Mesenchymal stem cell (in vitro differentiated cells and primary cell): Measurements from ENCODE around the gene LYPLA2.

Experiments used
- DNase-seq: peaks from one replicate; pipeline ENCODE4 v3.0.0-alpha.2; 2013
- H2AFZ ChIP-seq: one replicate; pipeline ENCODE4 v1.6.1; 2013; ENCODE audit warnings: low read depth, mild to moderate bottlenecking, control low read depth, inconsistent platforms, low read length, moderate library complexity
- H2AK5ac ChIP-seq: 2 replicates; pipeline ENCODE4 v1.6.1; 2013; ENCODE audit warnings: low read length, moderate library complexity, mild to moderate bottlenecking, inconsistent platforms; ENCODE audit not compliant: severe bottlenecking
- H2BK120ac ChIP-seq: one replicate; pipeline ENCODE4 v1.6.1; 2013; ENCODE audit warnings: low read depth, mild to moderate bottlenecking, inconsistent platforms, low read length, moderate library complexity
- H2BK12ac ChIP-seq, 2 experiments: one replicate each; pipeline ENCODE4 v1.6.1; 2013; ENCODE audit warnings: inconsistent platforms in 2 of 2, low read length in 2 of 2, mild to moderate bottlenecking in 2 of 2, moderate library complexity in 2 of 2, control low read depth in 1 of 2
- H2BK15ac ChIP-seq: one replicate; pipeline ENCODE4 v1.6.1; 2013; ENCODE audit warnings: mild to moderate bottlenecking, low read depth, inconsistent platforms; ENCODE audit not compliant: poor library complexity, severe bottlenecking
- H2BK5ac ChIP-seq: 2 replicates; pipeline ENCODE4 v1.6.1; 2013; ENCODE audit warnings: low read depth, mild to moderate bottlenecking, low read length, control low read depth, inconsistent platforms; ENCODE audit not compliant: poor library complexity, severe bottlenecking
- H3K14ac ChIP-seq, 2 experiments: one replicate each; pipeline ENCODE4 v1.6.1; 2013; ENCODE audit warnings: inconsistent platforms in 2 of 2, low read length in 2 of 2, control low read depth in 1 of 2, mild to moderate bottlenecking in 1 of 2, moderate library complexity in 1 of 2
- H3K18ac ChIP-seq, 2 experiments: one replicate each; pipeline ENCODE4 v1.6.1; 2013; ENCODE audit warnings: inconsistent platforms in 2 of 2, low read length in 2 of 2, control low read depth in 1 of 2, low read depth in 1 of 2, mild to moderate bottlenecking in 1 of 2
- H3K23ac ChIP-seq, 2 experiments: one replicate each; pipeline ENCODE4 v1.6.1; 2013; ENCODE audit warnings: inconsistent platforms in 2 of 2, low read length in 2 of 2, mild to moderate bottlenecking in 2 of 2, moderate library complexity in 2 of 2, control low read depth in 1 of 2
- H3K27ac ChIP-seq: 2 replicates; pipeline ENCODE4 v1.5.1; 2013; ENCODE audit warnings: mild to moderate bottlenecking, moderate library complexity, low read length, control low read depth, inconsistent platforms; ENCODE audit not compliant: poor library complexity, severe bottlenecking
- H3K27me3 ChIP-seq, 2 experiments: 2 replicates each; pipeline versions ENCODE4 v1.6.1 to v1.7.0; 2013; ENCODE audit warnings: low read length in 2 of 2, mild to moderate bottlenecking in 2 of 2, moderate library complexity in 2 of 2, control low read depth in 1 of 2, inconsistent platforms in 1 of 2; ENCODE audit not compliant: control insufficient read depth in 1 of 2, insufficient read depth in 1 of 2
- H3K36me3 ChIP-seq, 2 experiments: 2 replicates each; pipeline versions ENCODE4 v1.6.1 to v1.7.0; 2013; ENCODE audit warnings: low read length in 2 of 2, control low read depth in 1 of 2, inconsistent platforms in 1 of 2, low read depth in 1 of 2, mild to moderate bottlenecking in 1 of 2; ENCODE audit not compliant: insufficient read depth in 2 of 2, control insufficient read depth in 1 of 2
- H3K4ac ChIP-seq, 2 experiments: one replicate each; pipeline ENCODE4 v1.6.1; 2013; ENCODE audit warnings: inconsistent platforms in 2 of 2, low read length in 2 of 2, mild to moderate bottlenecking in 2 of 2, moderate library complexity in 2 of 2, control low read depth in 1 of 2, low read depth in 1 of 2
- H3K4me1 ChIP-seq: 2 replicates; pipeline ENCODE4 v1.6.1; 2013; ENCODE audit warnings: low read depth, low read length, control low read depth; ENCODE audit not compliant: control insufficient read depth, insufficient read depth
- H3K4me2 ChIP-seq: 2 replicates; pipeline ENCODE4 v1.6.1; 2013; ENCODE audit warnings: low read length, mild to moderate bottlenecking, inconsistent platforms; ENCODE audit not compliant: poor library complexity, severe bottlenecking
- H3K4me3 ChIP-seq, 2 experiments: 2 replicates each; pipeline versions ENCODE4 v1.5.1 to v1.7.0; 2013; ENCODE audit warnings: low read length in 2 of 2, mild to moderate bottlenecking in 2 of 2, control low read depth in 1 of 2, low read depth in 1 of 2; ENCODE audit not compliant: insufficient read depth in 1 of 2
- H3K79me1 ChIP-seq: replicated peaks from 2 replicates; pipeline ENCODE4 v1.6.1; 2013; ENCODE audit warnings: mild to moderate bottlenecking, control low read depth, low read length, inconsistent platforms; ENCODE audit not compliant: poor library complexity, severe bottlenecking
- H3K9ac ChIP-seq: 2 replicates; pipeline ENCODE4 v1.7.0; 2013; ENCODE audit warnings: mild to moderate bottlenecking, low read length, moderate library complexity
- H3K9me3 ChIP-seq: 2 replicates; pipeline ENCODE4 v1.7.0; 2013; ENCODE audit warnings: mild to moderate bottlenecking, low read length; ENCODE audit not compliant: control insufficient read depth
- H4K8ac ChIP-seq: one replicate; pipeline ENCODE4 v1.6.1; 2013; ENCODE audit warnings: inconsistent platforms, mild to moderate bottlenecking, low read length, moderate library complexity
- H4K91ac ChIP-seq: one replicate; pipeline ENCODE4 v1.6.1; 2013; ENCODE audit warnings: mild to moderate bottlenecking, low read length, inconsistent platforms
- WGBS: methylation state at CpG from one replicate; pipeline ENCODE4 v1.1.7; 2013; ENCODE audit warnings: mixed read lengths; 5-methylcytosine and 5-hydroxymethylcytosine counted together

LYPLA2 gene

DNA sequence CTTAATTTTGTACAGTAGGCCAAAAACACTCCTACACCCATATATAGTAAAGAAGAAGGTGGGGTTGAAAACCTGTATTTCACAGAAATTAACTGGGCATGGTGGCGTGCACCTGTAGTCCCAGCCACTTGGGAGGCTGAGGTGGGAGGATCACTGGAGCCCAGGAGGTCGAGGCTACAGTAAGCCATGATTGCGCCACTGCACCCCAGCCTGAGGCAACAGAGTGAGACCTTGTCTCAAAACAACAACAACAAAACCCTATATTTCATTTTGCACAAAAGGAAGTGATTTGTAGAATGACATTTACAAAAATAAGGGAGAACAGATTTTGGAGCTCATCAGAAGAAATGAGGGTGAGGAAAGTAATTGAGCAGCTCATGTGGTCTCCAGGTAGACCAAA is 2.2 kb upstream of the LYPLA2 start:
- H2AK5ac ChIP-seq = no peak overlapping the region
- no peak overlapping the region for H2BK15ac ChIP-seq
- no peak overlapping the region for H3K4ac ChIP-seq
- H4K91ac ChIP-seq = no peak overlapping the region
- no peaks in the 10 kb centered on the region for H3K27me3 ChIP-seq
- H3K4me2 ChIP-seq = no peak overlapping the region
- no peak overlapping the region for H2BK12ac ChIP-seq
- H3K9me3 ChIP-seq = no peaks in the 10 kb centered on the region
- H3K4me1 ChIP-seq = peaks cover 24% of the 10 kb centered on the region
- H2AFZ ChIP-seq = no peak overlapping the region
- H3K9ac ChIP-seq = no peak overlapping the region
- peaks cover 14% of the 10 kb centered on the region for H3K79me1 ChIP-seq
- WGBS = 100% methylated on average over 2 of the region's 3 CpGs
- H3K14ac ChIP-seq = no peak overlapping the region
- H3K36me3 ChIP-seq = peaks cover 27 to 54% of the 10 kb centered on the region in 2 experiments
- no peak overlapping the region for H2BK5ac ChIP-seq
- H3K23ac ChIP-seq = no peak overlapping the region
- no peak overlapping the region for H3K18ac ChIP-seq
- no peak overlapping the region for H4K8ac ChIP-seq
- no peak overlapping the region for H3K27ac ChIP-seq
- H2BK120ac ChIP-seq = no peak overlapping the region
- no peak overlapping the region for H3K4me3 ChIP-seq
- no peak for DNase-seq

- H2AFZ ChIP-seq = peak overlapping the region; percentile 55
- H2BK5ac ChIP-seq = peak overlapping the region; percentile 49
- H3K4me1 ChIP-seq = peaks cover 30% of the 10 kb centered on the region
- H3K9ac ChIP-seq = peak overlapping the region; percentile 94
- peak overlapping the region; percentile 41 to 63 for H3K4ac ChIP-seq
- peaks cover 45 to 46% of the 10 kb centered on the region in 2 experiments for H3K36me3 ChIP-seq
- H4K91ac ChIP-seq = no peak overlapping the region
- H3K79me1 ChIP-seq = peaks cover 18% of the 10 kb centered on the region
- H3K9me3 ChIP-seq = no peaks in the 10 kb centered on the region
- H3K4me3 ChIP-seq = peak overlapping the region; percentile 82 to 99
- H2BK12ac ChIP-seq = no peak overlapping the region
- no peak for DNase-seq
- no peak overlapping the region for H2BK15ac ChIP-seq
- peak overlapping the region in 1 of 2 experiments; percentile 84 for H3K23ac ChIP-seq
- H4K8ac ChIP-seq = no peak overlapping the region
- peak overlapping the region; percentile 78 for H2BK120ac ChIP-seq
- WGBS = under 1% methylated on average over 15 of the region's 15 CpGs
- H3K18ac ChIP-seq = peak overlapping the region; percentile 7 to 80
- peak overlapping the region in 1 of 2 experiments; percentile 57 for H3K14ac ChIP-seq
- H3K27ac ChIP-seq = peak overlapping the region; percentile 0
- H3K27me3 ChIP-seq = no peaks in the 10 kb centered on the region
- H2AK5ac ChIP-seq = peak overlapping the region; percentile 1
- H3K4me2 ChIP-seq = peak overlapping the region; percentile 64
These were observed 637 bp downstream of the LYPLA2 start for GRCh38 chr1:23791516-23792047.

DNA sequence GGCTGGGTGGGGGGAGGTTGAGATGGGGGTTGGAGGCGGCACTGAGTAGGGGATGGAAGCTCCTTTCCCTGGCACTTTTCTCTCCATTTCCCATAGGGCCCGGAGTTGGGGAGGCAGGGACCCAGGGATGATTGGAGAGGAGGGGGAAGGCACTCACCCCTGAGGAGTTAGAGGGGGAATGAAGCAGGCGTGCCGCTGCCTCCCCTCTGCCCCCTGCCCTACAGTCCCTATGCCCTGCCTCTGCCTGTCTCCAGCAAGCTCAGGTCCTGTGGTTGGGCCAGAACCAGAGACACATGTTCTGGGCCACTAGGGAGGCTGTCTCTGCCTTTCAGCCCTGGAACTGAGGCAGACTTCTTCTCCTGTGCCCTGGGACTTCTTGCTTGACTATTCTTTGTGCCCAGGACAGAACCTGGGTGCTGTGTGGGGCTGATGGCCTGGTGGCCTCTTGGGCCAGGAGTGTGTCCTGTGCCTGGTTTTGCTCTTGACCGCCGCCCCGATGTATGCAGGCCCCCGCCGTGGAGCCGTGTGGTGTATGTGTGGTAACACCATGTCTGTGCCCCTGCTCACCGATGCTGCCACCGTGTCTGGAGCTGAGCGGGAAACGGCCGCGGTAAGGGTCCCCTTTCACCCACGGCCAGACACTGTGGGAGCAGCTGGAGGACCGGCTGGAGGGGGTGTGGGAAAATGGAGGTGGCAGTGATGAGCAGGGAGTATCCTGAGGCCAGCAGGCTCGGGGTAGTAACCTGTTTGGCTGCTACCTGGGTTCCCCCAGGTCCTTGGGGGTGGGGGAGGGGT is 1.4 kb downstream of the LYPLA2 start:
- Histone ChIP-seq H2BK12ac (peak overlapping the region in 1 of 2 experiments; percentile 16), H3K27ac (peak overlapping the region; percentile 1), H4K91ac (peak overlapping the region; percentile 46), H3K27me3 (no peaks in the 10 kb centered on the region), H3K4me3 (peak overlapping the region; percentile 82 to 99), H3K36me3 (peaks cover 44 to 50% of the 10 kb centered on the region in 2 experiments), H3K4ac (no peak overlapping the region), H3K9me3 (no peaks in the 10 kb centered on the region), H2BK120ac (no peak overlapping the region), H3K23ac (peak overlapping the region in 1 of 2 experiments; percentile 68), H2BK15ac (no peak overlapping the region), H3K18ac (no peak overlapping the region), H4K8ac (no peak overlapping the region), H3K4me1 (peaks cover 33% of the 10 kb centered on the region), H3K9ac (peak overlapping the region; percentile 94), H3K79me1 (peaks cover 20% of the 10 kb centered on the region), H2BK5ac (no peak overlapping the region), H2AK5ac (peak overlapping the region; percentile 18), H3K14ac (peak overlapping the region in 1 of 2 experiments; percentile 15), H2AFZ (no peak overlapping the region), H3K4me2 (peak overlapping the region; percentile 64)
- 83% methylated on average over 17 of the region's 19 CpGs for WGBS
- no peak for DNase-seq

DNA sequence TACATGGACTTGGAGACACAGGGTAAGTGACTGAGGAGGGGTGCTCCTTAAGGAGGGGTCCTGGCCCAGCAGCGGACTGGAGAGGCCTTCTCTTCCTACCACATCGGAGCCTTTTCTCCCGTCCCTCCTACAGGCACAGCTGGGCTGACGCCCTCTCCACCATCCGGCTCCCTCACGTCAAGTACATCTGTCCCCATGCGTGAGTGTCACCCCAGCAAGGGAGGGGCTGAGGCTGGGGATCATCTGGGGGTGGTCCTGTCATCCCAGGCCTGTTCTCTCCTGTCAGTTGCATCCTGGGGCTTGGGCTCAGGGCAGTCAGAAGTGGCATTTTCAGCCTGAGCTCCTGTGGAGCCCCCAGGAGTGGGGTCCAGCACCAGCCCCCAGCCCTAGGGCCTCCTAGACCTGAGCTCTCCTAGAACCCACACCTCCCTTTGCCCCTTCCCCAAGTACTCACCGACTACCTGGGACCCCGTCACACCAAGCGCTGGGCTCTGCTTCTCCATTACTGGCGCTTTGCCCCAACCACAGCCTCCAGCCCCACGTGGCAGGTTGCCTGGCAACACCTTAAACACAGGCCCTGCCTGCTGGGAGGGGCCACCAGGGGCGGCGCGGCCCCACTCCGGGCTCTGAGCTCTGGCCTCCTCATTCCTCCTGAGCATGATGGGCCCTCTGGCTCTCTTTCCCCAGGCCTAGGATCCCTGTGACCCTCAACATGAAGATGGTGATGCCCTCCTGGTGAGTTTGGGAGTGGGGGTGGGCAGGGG is 2.3 kb downstream of the LYPLA2 start:
- no peaks in the 10 kb centered on the region for H3K9me3 ChIP-seq
- H3K4me3 ChIP-seq = no peak overlapping the region
- no peak overlapping the region for H3K4ac ChIP-seq
- H2AFZ ChIP-seq = no peak overlapping the region
- H2AK5ac ChIP-seq = no peak overlapping the region
- H3K9ac ChIP-seq = peak overlapping the region; percentile 94
- H2BK120ac ChIP-seq = no peak overlapping the region
- H3K4me1 ChIP-seq = peaks cover 36% of the 10 kb centered on the region
- H3K14ac ChIP-seq = no peak overlapping the region
- no peak overlapping the region for H4K8ac ChIP-seq
- 94% methylated on average over 16 of the region's 16 CpGs for WGBS
- peaks cover 28% of the 10 kb centered on the region for H3K79me1 ChIP-seq
- H3K36me3 ChIP-seq = peaks cover 44 to 54% of the 10 kb centered on the region in 2 experiments
- H2BK15ac ChIP-seq = no peak overlapping the region
- H2BK5ac ChIP-seq = no peak overlapping the region
- peak; percentile 43 for DNase-seq
- no peaks in the 10 kb centered on the region for H3K27me3 ChIP-seq
- no peak overlapping the region for H3K18ac ChIP-seq
- no peak overlapping the region for H3K27ac ChIP-seq
- H3K4me2 ChIP-seq = no peak overlapping the region
- H2BK12ac ChIP-seq = peak overlapping the region in 1 of 2 experiments; percentile 15
- H4K91ac ChIP-seq = no peak overlapping the region
- H3K23ac ChIP-seq = no peak overlapping the region
